OCI-LY3 (cell line): Measurements from ENCODE around the gene ZDHHC24.

Source experiments
- CTCF ChIP-seq: fragments of 200-600, 300-600 bp; sonication (generic); IDR thresholded peaks from 2 replicates; pipeline ENCODE4 v1.5.1; 2014; ENCODE audit warnings: antibody characterized with exemption, low read length, low read depth
- EZH2phosphoT487 ChIP-seq: fragments of 200-600 bp; shearing (Covaris generic); IDR thresholded peaks from 2 replicates; pipeline ENCODE4 v1.6.1; 2018; ENCODE audit warnings: antibody characterized with exemption, mixed run types, low read depth

- no peak for TF ChIP-seq CTCF
- no peak for TF ChIP-seq EZH2phosphoT487
Observed at GRCh38 chr11:66559142-66559865, 13.5 kb upstream of the ZDHHC24 start.
